Activated B cell treated with CpG ODN at 0.5 μM for 24 hours (primary cell): ENCODE measurements around the gene EMILIN1. TPM values are rescaled to one million over a fixed set of nuclear protein-coding genes. Genes with fewer than 3 reads are reported as not detected.

Source experiments
- ATAC-seq: fragments of 200-7000 bp; cut with Tn5 transposase; one replicate; pipeline ENCODE4 v1.10.0; 2021; ENCODE audit warnings: low read depth, mild to moderate bottlenecking, moderate library complexity
- CTCF ChIA-PET: fragments of 350-600 bp; sonication (Branson Sonifier 250); formaldehyde crosslinking; loops from one replicate; lab custom pipeline; 2021; ENCODE audit warnings: antibody characterized with exemption; lab: Charles Lee
- POLR2A ChIA-PET: fragments of 350-600 bp; sonication (Branson Sonifier 250); formaldehyde crosslinking; loops from one replicate; lab custom pipeline; 2021; ENCODE audit warnings: antibody characterized with exemption; lab: Charles Lee
- DNase-seq: peaks from one replicate; pipeline ENCODE4 v3.0.0; 2022
- H3K27ac Mint-ChIP-seq: one replicate; pipeline ENCODE4 v1.8.0; 2020; ENCODE audit warnings: mixed read lengths
- H3K27me3 Mint-ChIP-seq: one replicate; pipeline ENCODE4 v1.8.0; 2021; ENCODE audit warnings: mixed read lengths
- H3K36me3 Mint-ChIP-seq: one replicate; pipeline ENCODE4 v1.8.0; 2021; ENCODE audit warnings: low read depth, mixed read lengths
- H3K4me1 Mint-ChIP-seq: one replicate; pipeline ENCODE4 v1.8.0; 2021; ENCODE audit warnings: mixed read lengths
- H3K4me3 Mint-ChIP-seq: one replicate; pipeline ENCODE4 v1.8.0; 2020; ENCODE audit warnings: mild to moderate bottlenecking, mixed read lengths
- H3K9me3 Mint-ChIP-seq: one replicate; pipeline ENCODE4 v1.8.0; 2020; ENCODE audit warnings: mixed read lengths
- intact Hi-C: fragments of 100-400 bp; cut with micrococcal nuclease; formaldehyde crosslinking; loops from one replicate; pipeline ENCODE4 v1.15.1; 2024
- total RNA-seq: library from RNA; stranded (reverse); gene quantifications from 2 replicates; pipeline ENCODE4 v1.2.3, GENCODE V29; 2022
- TF ChIP-seq, protein P1 (sequence below): fragments of 200-600 bp; IDR thresholded peaks from one replicate; pipeline ENCODE4 v1.8.0; 2022; ENCODE audit warnings: antibody characterized with exemption, mild to moderate bottlenecking

Gene EMILIN1
- total RNA-seq, 1 donor from 2014 or later = 0.69 TPM

DNA sequence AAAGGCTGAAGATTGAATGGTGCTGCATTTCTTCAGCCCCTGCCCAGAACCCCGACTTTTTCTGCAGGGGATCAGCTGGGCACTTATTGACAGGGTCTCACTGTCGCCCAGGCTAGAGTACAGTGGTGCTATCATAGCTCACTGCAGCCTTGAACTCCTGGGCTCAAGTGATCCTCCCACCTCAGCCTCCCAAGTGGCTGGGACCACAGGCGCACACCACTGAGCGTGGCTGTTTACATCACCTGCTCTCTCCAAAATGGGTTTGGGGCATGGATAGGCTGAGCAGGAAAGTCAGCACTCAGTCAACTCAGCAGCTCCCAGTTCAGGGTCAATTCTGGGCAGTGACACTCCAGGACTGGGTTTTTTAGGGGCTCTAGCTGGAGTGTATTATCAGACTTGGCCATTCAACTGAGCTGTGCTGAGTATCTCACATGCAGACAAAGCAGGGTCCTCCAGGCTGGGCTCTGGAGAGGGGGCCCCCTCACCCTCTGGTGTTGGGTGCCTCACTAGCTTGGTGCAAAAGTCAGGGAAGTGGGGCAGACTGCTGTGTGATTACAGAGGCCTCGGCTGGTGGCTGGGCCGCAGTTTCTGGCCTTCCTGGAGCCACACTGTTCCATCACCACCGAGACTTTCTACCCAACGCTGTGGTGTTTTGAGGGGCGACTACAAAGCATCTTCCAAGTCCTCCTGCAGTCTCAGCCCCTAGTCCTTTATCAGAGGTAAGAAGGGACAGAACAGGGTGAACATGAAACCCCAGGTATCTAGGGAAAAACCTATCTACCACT, 49.7 kb downstream of the EMILIN1 start:
- Mint-ChIP-seq H3K4me3 (no peak overlapping the region), H3K36me3 (peaks cover 39% of the 10 kb centered on the region), H3K4me1 (peaks cover 12% of the 10 kb centered on the region), H3K9me3 (no peaks in the 10 kb centered on the region), H3K27ac (no peak overlapping the region), H3K27me3 (no peaks in the 10 kb centered on the region)
- ATAC-seq (no peak), DNase-seq (no peak)
- TF ChIP-seq, protein P1, sequence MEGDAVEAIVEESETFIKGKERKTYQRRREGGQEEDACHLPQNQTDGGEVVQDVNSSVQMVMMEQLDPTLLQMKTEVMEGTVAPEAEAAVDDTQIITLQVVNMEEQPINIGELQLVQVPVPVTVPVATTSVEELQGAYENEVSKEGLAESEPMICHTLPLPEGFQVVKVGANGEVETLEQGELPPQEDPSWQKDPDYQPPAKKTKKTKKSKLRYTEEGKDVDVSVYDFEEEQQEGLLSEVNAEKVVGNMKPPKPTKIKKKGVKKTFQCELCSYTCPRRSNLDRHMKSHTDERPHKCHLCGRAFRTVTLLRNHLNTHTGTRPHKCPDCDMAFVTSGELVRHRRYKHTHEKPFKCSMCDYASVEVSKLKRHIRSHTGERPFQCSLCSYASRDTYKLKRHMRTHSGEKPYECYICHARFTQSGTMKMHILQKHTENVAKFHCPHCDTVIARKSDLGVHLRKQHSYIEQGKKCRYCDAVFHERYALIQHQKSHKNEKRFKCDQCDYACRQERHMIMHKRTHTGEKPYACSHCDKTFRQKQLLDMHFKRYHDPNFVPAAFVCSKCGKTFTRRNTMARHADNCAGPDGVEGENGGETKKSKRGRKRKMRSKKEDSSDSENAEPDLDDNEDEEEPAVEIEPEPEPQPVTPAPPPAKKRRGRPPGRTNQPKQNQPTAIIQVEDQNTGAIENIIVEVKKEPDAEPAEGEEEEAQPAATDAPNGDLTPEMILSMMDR = no peak
- ChIA-PET CTCF (interaction anchor here (0.8 kb wide), 1 partner anchor 30 kb away, joined by 3 read pairs; no protein-coding TSS in a partner anchor), POLR2A (interaction anchor here (0.6 kb wide), 1 partner anchor 667 kb away, joined by 6 read pairs; no protein-coding TSS in a partner anchor)
- intact Hi-C loops = no loop called here

DNA sequence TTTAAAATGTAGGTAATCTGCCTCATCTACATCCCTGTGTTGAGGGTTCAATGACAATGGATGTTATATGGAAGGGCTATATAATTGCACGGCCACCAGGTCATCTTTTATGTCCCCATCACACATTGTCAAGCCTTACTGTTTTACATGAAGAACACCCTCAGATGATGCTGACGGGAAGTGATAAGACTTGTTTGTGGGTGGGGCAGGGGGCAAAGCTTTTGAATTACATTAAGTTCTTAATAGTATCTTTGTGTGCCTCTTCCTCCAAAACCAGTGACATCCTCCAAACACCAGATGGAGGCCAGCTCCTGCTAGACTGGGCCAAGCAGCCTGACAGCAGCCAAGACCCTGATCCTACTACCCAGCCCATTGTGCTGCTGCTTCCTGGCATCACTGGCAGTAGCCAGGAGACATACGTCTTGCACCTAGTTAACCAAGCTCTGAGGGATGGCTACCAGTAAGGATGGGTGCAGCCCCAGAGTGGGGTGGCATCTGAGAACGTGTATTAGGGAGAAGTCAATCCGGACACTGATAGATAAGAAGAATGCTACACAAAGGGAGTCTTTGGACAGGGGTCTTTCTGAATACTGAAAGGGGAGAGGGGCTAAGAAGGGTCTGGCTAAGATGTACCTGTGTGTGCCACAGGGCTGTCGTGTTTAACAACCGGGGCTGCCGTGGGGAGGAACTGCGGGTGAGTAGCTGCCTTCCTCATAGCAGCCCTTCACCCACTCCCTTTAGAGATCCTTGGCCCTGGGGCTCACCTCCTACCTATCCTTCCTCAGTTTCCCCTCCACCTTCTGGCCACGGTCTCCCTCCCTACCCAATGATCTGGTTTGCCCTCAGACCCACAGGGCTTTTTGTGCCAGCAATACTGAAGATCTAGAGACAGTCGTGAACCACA, 50.5 kb downstream of the EMILIN1 start:
- H3K4me3 Mint-ChIP-seq = no peak overlapping the region
- no peak for DNase-seq
- no peak overlapping the region for H3K27ac Mint-ChIP-seq
- no peak for ATAC-seq
- no peaks in the 10 kb centered on the region for H3K27me3 Mint-ChIP-seq
- CTCF ChIA-PET = interaction anchor here (0.8 kb wide), 1 partner anchor 31 kb away, joined by 3 read pairs; no protein-coding TSS in a partner anchor
- POLR2A ChIA-PET = interaction anchor here (0.6 kb wide), 1 partner anchor 668 kb away, joined by 6 read pairs; no protein-coding TSS in a partner anchor
- H3K9me3 Mint-ChIP-seq = no peaks in the 10 kb centered on the region
- H3K36me3 Mint-ChIP-seq = peaks cover 40% of the 10 kb centered on the region
- intact Hi-C loops = no loop called here
- H3K4me1 Mint-ChIP-seq = peaks cover 15% of the 10 kb centered on the region
- TF ChIP-seq, protein P1 = no peak

DNA sequence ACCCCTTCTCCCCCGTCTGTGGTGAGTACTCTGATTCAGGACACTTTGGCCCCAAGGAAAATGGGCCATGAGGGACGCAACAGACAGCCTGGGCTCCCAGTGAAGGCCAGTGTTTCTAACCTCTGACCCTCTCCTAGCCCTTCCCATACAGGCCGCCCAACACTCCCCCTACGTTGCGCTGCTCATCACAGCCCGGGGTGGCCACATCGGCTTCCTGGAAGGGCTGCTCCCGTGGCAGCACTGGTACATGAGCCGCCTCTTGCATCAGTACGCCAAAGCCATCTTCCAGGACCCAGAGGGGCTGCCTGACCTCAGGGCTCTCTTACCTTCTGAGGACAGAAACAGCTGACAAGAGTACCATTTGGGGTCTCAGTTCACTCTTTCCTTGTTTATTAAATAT, 52.0 kb downstream of the EMILIN1 start:
- no peaks in the 10 kb centered on the region for H3K9me3 Mint-ChIP-seq
- intact Hi-C loops = no loop called here
- TF ChIP-seq, protein P1 = no peak
- CTCF ChIA-PET = no interaction called here
- DNase-seq (no peak), ATAC-seq (no peak)
- H3K27ac Mint-ChIP-seq = no peak overlapping the region
- H3K4me1 Mint-ChIP-seq = peaks cover 20% of the 10 kb centered on the region
- peaks cover 42% of the 10 kb centered on the region for H3K36me3 Mint-ChIP-seq
- H3K27me3 Mint-ChIP-seq = no peaks in the 10 kb centered on the region
- POLR2A ChIA-PET = no interaction called here
- H3K4me3 Mint-ChIP-seq = no peak overlapping the region

DNA sequence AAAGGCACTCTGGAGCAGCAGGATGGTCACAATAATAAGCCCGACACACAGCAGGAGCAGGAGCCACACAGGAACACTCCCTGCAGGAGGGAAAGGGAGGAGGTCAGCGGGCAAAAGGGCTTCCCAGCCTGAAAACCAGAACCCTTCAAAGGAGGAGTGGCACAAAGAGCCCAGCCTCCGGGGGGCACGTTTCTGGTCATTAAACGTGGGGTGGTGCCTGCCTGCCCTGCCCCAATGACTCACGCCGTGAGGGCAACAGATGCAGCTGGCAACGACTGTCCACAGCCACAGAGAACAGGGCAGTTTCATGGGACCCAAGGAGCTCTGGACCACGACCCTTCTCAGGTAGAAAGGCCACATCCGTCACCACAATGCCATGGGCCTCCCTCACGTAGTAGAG, 53.0 kb downstream of the EMILIN1 start:
- Mint-ChIP-seq H3K27ac (no peak overlapping the region), H3K4me3 (no peak overlapping the region)
- intact Hi-C loops = no loop called here

More for the DNA sequence above, 53.0 kb downstream of the EMILIN1 start:
- Mint-ChIP-seq H3K36me3 (peaks cover 42% of the 10 kb centered on the region), H3K27me3 (no peaks in the 10 kb centered on the region), H3K4me1 (peaks cover 20% of the 10 kb centered on the region), H3K9me3 (no peaks in the 10 kb centered on the region)
- ChIA-PET POLR2A (interaction anchor here (0.6 to 1.6 kb wide), 3 partner anchors 8 to 45 kb away, joined by 3 read pairs; partner anchors contain the start of genes ABHD1 and KHK), CTCF (no interaction called here)
- DNase-seq (no peak), ATAC-seq (no peak)
- TF ChIP-seq, protein P1 = no peak
